ENCODE data around the gene KAT2B. TPM values are rescaled to one million over a fixed set of nuclear protein-coding genes. Genes with fewer than 3 reads are reported as not detected.
A peak's percentile ranks its signal among the peaks of the same experiment; 100 is the strongest.

The KAT2B gene
- total RNA-seq (2021; fragmentation: NEBNext Ultra II Directional; extraction: Animal tissue kit (Norgen Biotek cat#: 25700)) (0.91 and 1.4 TPM in 2 replicates), polyA plus RNA-seq (2011; rRNA removed) (0.14 and 0.24 TPM in 2 replicates), polyA minus RNA-seq (2011; rRNA and poly(A)+ RNA removed) (0.47 and 0.83 TPM in 2 replicates)
- 0.36 TPM for polyA plus RNA-seq (2011; cell fraction: cytosol; rRNA removed)
- polyA plus RNA-seq (2011; cell fraction: nucleus; rRNA removed), result 1.6 TPM
- 0.39 to 0.76 TPM (median 0.57 TPM) in 4 replicates for polyA plus RNA-seq (2012, experiment 1 of 2)
- polyA plus RNA-seq (2012, experiment 2 of 2), result 0.05 TPM
- polyA plus RNA-seq (2013, experiment 1 of 2), result 0.77 TPM
- polyA plus RNA-seq (2013, experiment 2 of 2), result 0.74 TPM
- 1.3 TPM for polyA minus RNA-seq (2011; cell fraction: cytosol; rRNA and poly(A)+ RNA removed)
- 3.1 TPM for polyA minus RNA-seq (2011; cell fraction: nucleus; rRNA and poly(A)+ RNA removed)
- long read RNA-seq, experiment 1, result 0 reads
- long read RNA-seq, experiment 2, result 0 reads

- H4K8ac ChIP-seq (ENCODE audit: extremely low read depth, insufficient read depth, low read length), result no peak within 1 kb of the TSS; the same call in 1 of the 2 replicates
- H3K4me3 ChIP-seq (ENCODE audit: extremely low read depth in 1 of 4, insufficient read depth in 2 of 4, low read depth in 3 of 4, low read length in 4 of 4), result peak within 1 kb of the TSS; percentile 39 to 82 (median 72)
- no peak within 1 kb of the TSS for H3K4ac ChIP-seq (replicated peaks; ENCODE audit: insufficient read length, low read depth, low read length)
- peaks cover 0 to 7% of the 10 kb centered on the region in 2 experiments for H4K20me1 ChIP-seq (replicated peaks in 1 of 2; ENCODE audit: control insufficient read depth in 1 of 2, insufficient read depth in 2 of 2, low read length in 2 of 2)
- no peak within 1 kb of the TSS for H2BK15ac ChIP-seq (ENCODE audit: low read length)
- 0 out of 2 replicates have a peak within 1 kb of the TSS, but pooled peaks have one; percentile 52 for H2AFZ ChIP-seq (ENCODE audit: low read length)
- H3K4me1 ChIP-seq (replicated peaks in 1 of 4; ENCODE audit: control insufficient read depth in 3 of 4, insufficient read depth in 4 of 4, low read length in 3 of 4), result peaks cover 0 to 2% (median under 1%) of the 10 kb centered on the region in 4 experiments; a peak in 2 of 7 replicates
- peak within 1 kb of the TSS; percentile 71 for H3K18ac ChIP-seq (ENCODE audit: extremely low read depth, low read length)
- H3K23me2 ChIP-seq (ENCODE audit: low read depth, low read length), result peaks cover 7% of the 10 kb centered on the region; the same call in 1 of the 2 replicates
- no peak within 1 kb of the TSS for H4K5ac ChIP-seq (ENCODE audit: insufficient read length, low read depth, low read length)
- no peak within 1 kb of the TSS for H3K23ac ChIP-seq (ENCODE audit: insufficient read length)
- no peak within 1 kb of the TSS for H2AK5ac ChIP-seq (ENCODE audit: low read depth, low read length)
- H4K91ac ChIP-seq (replicated peaks; ENCODE audit: insufficient read length, low read length), result peak within 1 kb of the TSS; percentile 38
- H2BK20ac ChIP-seq (ENCODE audit: low read length), result no peak within 1 kb of the TSS
- H2BK120ac ChIP-seq (replicated peaks; ENCODE audit: low read depth, low read length), result no peak within 1 kb of the TSS
- H2BK12ac ChIP-seq (ENCODE audit: low read depth, low read length), result no peak within 1 kb of the TSS
- H3K27me3 ChIP-seq (replicated peaks in 1 of 4; ENCODE audit: control insufficient read depth in 3 of 4, extremely low read depth in 1 of 4, insufficient read depth in 3 of 4, low read length in 3 of 4), result peaks cover 0 to 8% (median 4%) of the 10 kb centered on the region in 4 experiments; a peak in 2 of 7 replicates
- H3K9ac ChIP-seq (replicated peaks in 1 of 4; ENCODE audit: extremely low read depth in 1 of 4, low read depth in 3 of 4, low read length in 3 of 4), result peak within 1 kb of the TSS in 2 of 4 experiments; percentile 45 to 50; a peak in 1 of 7 replicates
- no peak within 1 kb of the TSS for H3K56ac ChIP-seq (replicated peaks; ENCODE audit: insufficient read length, low read depth, low read length)
- no peaks in the 10 kb centered on the region for H3K9me3 ChIP-seq (ENCODE audit: insufficient read depth in 2 of 2, low read depth in 1 of 2, low read length in 1 of 2)
- WGBS, 2 experiments (ENCODE audit: extremely low coverage in 1 of 2, insufficient coverage in 1 of 2, insufficient read length in 1 of 2, insufficient replicate concordance in 2 of 2, low coverage in 1 of 2, low lambda C conversion rate in 2 of 2, missing lambda C conversion rate in 1 of 2), result no CpG with 5 or more reads among the region's 75 CpGs
- POLR2A ChIA-PET (ENCODE audit: partially characterized antibody), result interaction anchor here (0.9 to 1.4 kb wide), 2 partner anchors 11 to 25 kb away, joined by 3 read pairs; no protein-coding TSS in a partner anchor
- no peak within 1 kb of the TSS; the same call in 1 of the 2 replicates for H2BK5ac ChIP-seq (ENCODE audit: low read depth, low read length)
- no peak within 1 kb of the TSS for H3K14ac ChIP-seq (ENCODE audit: insufficient read length)
- H3K27ac ChIP-seq (ENCODE audit: low read depth, low read length), result no peak within 1 kb of the TSS
- H3K36me3 ChIP-seq (ENCODE audit: control insufficient read depth in 2 of 4, insufficient read depth in 4 of 4, low read length in 3 of 4), result no peaks in the 10 kb centered on the region
- no peak for FAIRE-seq
- DNase-seq (ENCODE audit: low read depth in 1 of 2, low spot score in 2 of 2), result peak in 1 of 2 experiments; percentile 67
- no peaks in the 10 kb centered on the region for H3K79me2 ChIP-seq (ENCODE audit: control insufficient read depth in 1 of 2, insufficient read depth in 2 of 2, low read length in 2 of 2)
- peak within 1 kb of the TSS; percentile 85 to 89 for H3K4me2 ChIP-seq (ENCODE audit: insufficient read depth in 1 of 2, low read depth in 2 of 2, low read length in 2 of 2)
- H3K79me1 ChIP-seq (ENCODE audit: low read depth, low read length), result no peaks in the 10 kb centered on the region
- CTCF ChIA-PET (ENCODE audit: partially characterized antibody), result interaction anchor here (0.7 to 1.6 kb wide), 4 partner anchors 28 to 108 kb away, joined by 3 to 6 read pairs (median 4); no protein-coding TSS in a partner anchor
- TF ChIP-seq EGR1 (IDR thresholded peaks at IDR 0.05; ENCODE audit: borderline replicate concordance, low read depth, low read length), result no peak
- no peak for TF ChIP-seq TAF7 (optimal IDR thresholded peaks at IDR 0.05; ENCODE audit: borderline replicate concordance, low read depth, low read length)
- TF ChIP-seq POLR2A (IDR thresholded peaks at IDR 0.05; ENCODE audit: control extremely low read depth in 1 of 2, low read depth in 2 of 2, low read length in 2 of 2), result no peak
- no peak for TF ChIP-seq SUZ12 (IDR thresholded peaks at IDR 0.05; ENCODE audit: low read length)
- TF ChIP-seq CREB1 (IDR thresholded peaks at IDR 0.05), result no peak
- TF ChIP-seq CHD2 (IDR thresholded peaks at IDR 0.05; ENCODE audit: low read length), result no peak
- TF ChIP-seq TCF12 (IDR thresholded peaks at IDR 0.05; ENCODE audit: low read depth, low read length), result no peak
- TF ChIP-seq RAD21 (IDR thresholded peaks at IDR 0.05 in 1 of 2, conservative IDR thresholded peaks at IDR 0.05 in 1 of 2; ENCODE audit: low read depth in 2 of 2, low read length in 2 of 2), result peak; percentile 1 to 6; a peak in 1 of 4 replicates
- no peak for TF ChIP-seq JUND (IDR thresholded peaks at IDR 0.05; ENCODE audit: low read length)
- no peak for TF ChIP-seq TEAD4 (IDR thresholded peaks at IDR 0.05; ENCODE audit: low read depth, low read length)
- TF ChIP-seq SP4 (IDR thresholded peaks at IDR 0.05; ENCODE audit: low read length), result no peak
These were observed at the start of gene KAT2B for GRCh38 chr3:20039765-20040547. KAT2B (plus strand) TSS chr3:20040446; CDS start chr3:20040478, 32 bp downstream.
